CD1c-positive myeloid dendritic cell (primary cell): ENCODE results near the gene CAMKK1.

ENCODE experiments used
- DNase-seq: peaks from one replicate; pipeline ENCODE4 v3.0.0-alpha.2; 2016; ENCODE audit errors: extremely low spot score

The CAMKK1 gene

GRCh38 chr17:3812771-3813170 lies 80.1 kb downstream of the CAMKK1 start:
- DNase-seq: no peak

DNA sequence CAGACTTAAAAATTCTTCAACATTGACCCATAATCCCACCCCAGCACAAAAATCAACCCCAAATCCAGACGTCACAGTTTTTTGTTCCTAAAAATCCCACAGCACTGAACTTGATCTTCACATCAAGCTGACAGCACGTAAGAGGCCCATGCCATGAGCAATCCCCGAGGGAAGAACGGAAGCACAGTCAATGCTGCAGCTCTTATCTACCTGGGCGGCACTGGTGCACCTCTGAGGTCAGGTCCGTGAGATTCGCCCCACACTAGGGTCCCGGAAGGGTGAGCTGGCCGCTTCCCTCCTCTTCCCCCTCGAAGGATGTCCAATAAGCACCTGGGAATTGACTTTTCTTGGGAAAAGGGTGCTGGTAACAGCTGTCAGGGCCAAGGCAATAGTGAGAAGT lies 80.6 kb downstream of the CAMKK1 start:
- no peak for DNase-seq
